Measurements from ENCODE around the gene RBM5. TPM values are rescaled to one million over a fixed set of nuclear protein-coding genes. Genes with fewer than 3 reads are reported as not detected.

RBM5 gene
- polyA plus RNA-seq, 1 of the 3 experiments (the other 2 are of a cell fraction), result 113 TPM

- no peak for DNase-seq
- H3K9me2 ChIP-seq, result no peaks in the 10 kb centered on the region
- H3K4me3 ChIP-seq (ENCODE audit: low read depth in 2 of 2, low read length in 1 of 2), result peak overlapping the region; percentile 64 to 67; a peak in 2 of 4 replicates
- H3K9me3 ChIP-seq, result no peaks in the 10 kb centered on the region
- CTCF ChIA-PET, result interaction anchor here (0.6 to 2.4 kb wide), 15 partner anchors 8 to 118 kb away, joined by 3 to 20 read pairs (median 5); no protein-coding TSS in a partner anchor
- no peak for TF ChIP-seq JUND (IDR thresholded peaks at IDR 0.05)
- H3K27me3 ChIP-seq (ENCODE audit: insufficient read depth), result no peaks in the 10 kb centered on the region
- peak overlapping the region in 1 of 2 experiments; percentile 57; a peak in 1 of 4 replicates for H3K27ac ChIP-seq (ENCODE audit: low read depth in 2 of 2, low read length in 1 of 2)
- peaks cover 26% of the 10 kb centered on the region for H3K79me2 ChIP-seq (ENCODE audit: insufficient read depth)
- H3F3A ChIP-seq (replicated peaks; ENCODE audit: insufficient read depth), result no peaks in the 10 kb centered on the region
- no peaks in the 10 kb centered on the region for H4K20me1 ChIP-seq (ENCODE audit: insufficient read depth)
- 63% methylated on average over 14 of the region's 20 CpGs for WGBS (ENCODE audit: low lambda C conversion rate)
- H3K4me2 ChIP-seq, result peak overlapping the region; percentile 89
- peaks cover 22 to 29% of the 10 kb centered on the region in 2 experiments; a peak in 3 of 4 replicates for H3K4me1 ChIP-seq (ENCODE audit: control insufficient read depth in 1 of 2, insufficient read depth in 2 of 2, low read depth in 1 of 2, low read length in 1 of 2)
- H3K9ac ChIP-seq, result peak overlapping the region; percentile 54; the same call in 1 of the 2 replicates
- POLR2A ChIA-PET, result no interaction called here
- H3K36me3 ChIP-seq (replicated peaks in 1 of 2; ENCODE audit: control insufficient read depth in 1 of 2, insufficient read depth in 2 of 2, low read length in 1 of 2), result peaks cover 0 to 3% of the 10 kb centered on the region in 2 experiments
- no peak overlapping the region for H2AFZ ChIP-seq (ENCODE audit: low read depth)
These were observed 68.1 kb downstream of the RBM5 start for GRCh38 chr3:50156549-50157493.

DNA sequence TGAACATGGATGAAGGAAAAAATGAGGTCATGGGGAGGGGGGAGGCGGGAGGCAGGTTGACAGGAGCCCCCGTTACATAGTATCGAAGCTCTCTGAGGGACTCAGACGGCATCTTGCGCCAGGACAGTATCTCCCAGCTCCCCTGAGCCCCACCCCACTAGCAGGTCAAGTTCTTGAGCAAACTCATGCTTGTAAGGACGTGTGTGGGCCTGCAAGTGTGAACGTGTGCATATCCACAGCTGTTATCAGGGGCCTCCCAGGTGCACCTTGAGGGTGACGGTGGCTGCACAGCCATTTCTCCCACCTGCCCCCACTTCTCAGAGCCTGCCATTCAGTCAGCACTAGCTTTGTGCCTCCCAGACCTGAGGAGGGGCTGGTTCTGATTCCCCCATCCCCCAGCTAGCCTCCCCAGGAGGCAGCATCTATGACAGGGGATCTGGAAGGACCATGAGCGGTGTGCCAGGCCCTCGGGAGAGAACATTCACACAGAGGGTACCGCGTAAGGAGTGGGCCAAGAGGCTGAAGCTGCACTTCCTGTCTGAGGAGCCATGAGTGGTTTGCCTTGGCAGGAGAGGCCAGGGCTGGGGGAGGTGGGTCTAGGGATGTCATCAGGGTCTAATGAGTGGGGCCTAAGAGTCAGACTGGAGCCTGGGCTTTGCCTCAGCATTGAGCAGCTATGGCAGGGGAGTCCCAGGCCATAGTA lies 69.3 kb downstream of the RBM5 start:
- Histone ChIP-seq H4K20me1 (ENCODE audit: insufficient read depth) (no peaks in the 10 kb centered on the region), H3F3A (replicated peaks; ENCODE audit: insufficient read depth) (peaks cover 3% of the 10 kb centered on the region), H3K4me2 (peak overlapping the region; percentile 89; the same call in 1 of the 2 replicates), H3K9me3 (no peaks in the 10 kb centered on the region), H3K4me1 (ENCODE audit: control insufficient read depth in 1 of 2, insufficient read depth in 2 of 2, low read depth in 1 of 2, low read length in 1 of 2) (peaks cover 24 to 34% of the 10 kb centered on the region in 2 experiments; a peak in 3 of 4 replicates), H2AFZ (ENCODE audit: low read depth) (no peak overlapping the region), H3K79me2 (ENCODE audit: insufficient read depth) (peaks cover 26% of the 10 kb centered on the region), H3K27me3 (ENCODE audit: insufficient read depth) (no peaks in the 10 kb centered on the region), H3K36me3 (replicated peaks in 1 of 2; ENCODE audit: control insufficient read depth in 1 of 2, insufficient read depth in 2 of 2, low read length in 1 of 2) (peaks cover 0 to 3% of the 10 kb centered on the region in 2 experiments), H3K27ac (ENCODE audit: low read depth in 2 of 2, low read length in 1 of 2) (peak overlapping the region in 1 of 2 experiments; percentile 57; a peak in 3 of 4 replicates), H3K9ac (no peak overlapping the region), H3K4me3 (ENCODE audit: low read depth in 2 of 2, low read length in 1 of 2) (no peak overlapping the region), H3K9me2 (no peaks in the 10 kb centered on the region)
- ChIA-PET POLR2A (no interaction called here), CTCF (interaction anchor here (0.8 to 2.1 kb wide), 6 partner anchors 10 to 36 kb away, joined by 3 to 8 read pairs (median 4); no protein-coding TSS in a partner anchor)
- DNase-seq, result no peak
- 86% methylated on average over 12 of the region's 12 CpGs for WGBS (ENCODE audit: low lambda C conversion rate)
- TF ChIP-seq ELF1 (IDR thresholded peaks at IDR 0.05), result no peak
- peak; percentile 27; the same call in 1 of the 2 replicates for TF ChIP-seq NFIC (IDR thresholded peaks at IDR 0.05; ENCODE audit: borderline replicate concordance)

- Histone ChIP-seq H3K27me3 (ENCODE audit: insufficient read depth) (no peaks in the 10 kb centered on the region), H3K9me3 (no peaks in the 10 kb centered on the region), H3K79me2 (ENCODE audit: insufficient read depth) (peaks cover 26% of the 10 kb centered on the region), H4K20me1 (ENCODE audit: insufficient read depth) (no peaks in the 10 kb centered on the region), H3F3A (replicated peaks; ENCODE audit: insufficient read depth) (peaks cover 6% of the 10 kb centered on the region), H3K36me3 (replicated peaks in 1 of 2; ENCODE audit: control insufficient read depth in 1 of 2, insufficient read depth in 2 of 2, low read length in 1 of 2) (peaks cover 0 to 3% of the 10 kb centered on the region in 2 experiments), H3K9ac (0 out of 2 replicates have a peak overlapping the region, but pooled peaks have one; percentile 9), H3K4me1 (ENCODE audit: control insufficient read depth in 1 of 2, insufficient read depth in 2 of 2, low read depth in 1 of 2, low read length in 1 of 2) (peaks cover 23 to 40% of the 10 kb centered on the region in 2 experiments; a peak in 3 of 4 replicates), H2AFZ (ENCODE audit: low read depth) (no peak overlapping the region), H3K4me2 (peak overlapping the region; percentile 89; the same call in 1 of the 2 replicates), H3K9me2 (no peaks in the 10 kb centered on the region), H3K4me3 (ENCODE audit: low read depth in 2 of 2, low read length in 1 of 2) (no peak overlapping the region), H3K27ac (ENCODE audit: low read depth in 2 of 2, low read length in 1 of 2) (peak overlapping the region in 1 of 2 experiments; percentile 57; a peak in 2 of 4 replicates)
- DNase-seq, result no peak
- 90% methylated on average over 9 of the region's 10 CpGs for WGBS (ENCODE audit: low lambda C conversion rate)
- TF ChIP-seq, protein P1, sequence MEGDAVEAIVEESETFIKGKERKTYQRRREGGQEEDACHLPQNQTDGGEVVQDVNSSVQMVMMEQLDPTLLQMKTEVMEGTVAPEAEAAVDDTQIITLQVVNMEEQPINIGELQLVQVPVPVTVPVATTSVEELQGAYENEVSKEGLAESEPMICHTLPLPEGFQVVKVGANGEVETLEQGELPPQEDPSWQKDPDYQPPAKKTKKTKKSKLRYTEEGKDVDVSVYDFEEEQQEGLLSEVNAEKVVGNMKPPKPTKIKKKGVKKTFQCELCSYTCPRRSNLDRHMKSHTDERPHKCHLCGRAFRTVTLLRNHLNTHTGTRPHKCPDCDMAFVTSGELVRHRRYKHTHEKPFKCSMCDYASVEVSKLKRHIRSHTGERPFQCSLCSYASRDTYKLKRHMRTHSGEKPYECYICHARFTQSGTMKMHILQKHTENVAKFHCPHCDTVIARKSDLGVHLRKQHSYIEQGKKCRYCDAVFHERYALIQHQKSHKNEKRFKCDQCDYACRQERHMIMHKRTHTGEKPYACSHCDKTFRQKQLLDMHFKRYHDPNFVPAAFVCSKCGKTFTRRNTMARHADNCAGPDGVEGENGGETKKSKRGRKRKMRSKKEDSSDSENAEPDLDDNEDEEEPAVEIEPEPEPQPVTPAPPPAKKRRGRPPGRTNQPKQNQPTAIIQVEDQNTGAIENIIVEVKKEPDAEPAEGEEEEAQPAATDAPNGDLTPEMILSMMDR (IDR thresholded peaks at IDR 0.05), result peak; percentile 15; the same call in 1 of the 2 replicates
- TF ChIP-seq EP300 (IDR thresholded peaks at IDR 0.05; ENCODE audit: borderline replicate concordance in 1 of 2, low read depth in 1 of 2, low read length in 1 of 2), result no peak
- ChIA-PET CTCF (interaction anchor here (1.0 to 2.1 kb wide), 5 partner anchors 9 to 37 kb away, joined by 3 to 8 read pairs (median 4); no protein-coding TSS in a partner anchor), POLR2A (no interaction called here)
These were observed 69.9 kb downstream of the RBM5 start for GRCh38 chr3:50158530-50159146.
